GM10847 (cell line): ENCODE measurements around the gene LETMD1.

Experiments used
- POLR2A ChIP-seq: IDR thresholded peaks from 2 replicates; pipeline ENCODE4 v1.6.1; 2011; ENCODE audit not compliant: insufficient read length; ENCODE audit errors: extremely low read depth

LETMD1 gene

GRCh38 chr12:51020448-51021182 lies 27.5 kb upstream of the LETMD1 start:
- no peak for TF ChIP-seq POLR2A

GRCh38 chr12:51021694-51022093 lies 26.4 kb upstream of the LETMD1 start:
- TF ChIP-seq POLR2A, result no peak

DNA sequence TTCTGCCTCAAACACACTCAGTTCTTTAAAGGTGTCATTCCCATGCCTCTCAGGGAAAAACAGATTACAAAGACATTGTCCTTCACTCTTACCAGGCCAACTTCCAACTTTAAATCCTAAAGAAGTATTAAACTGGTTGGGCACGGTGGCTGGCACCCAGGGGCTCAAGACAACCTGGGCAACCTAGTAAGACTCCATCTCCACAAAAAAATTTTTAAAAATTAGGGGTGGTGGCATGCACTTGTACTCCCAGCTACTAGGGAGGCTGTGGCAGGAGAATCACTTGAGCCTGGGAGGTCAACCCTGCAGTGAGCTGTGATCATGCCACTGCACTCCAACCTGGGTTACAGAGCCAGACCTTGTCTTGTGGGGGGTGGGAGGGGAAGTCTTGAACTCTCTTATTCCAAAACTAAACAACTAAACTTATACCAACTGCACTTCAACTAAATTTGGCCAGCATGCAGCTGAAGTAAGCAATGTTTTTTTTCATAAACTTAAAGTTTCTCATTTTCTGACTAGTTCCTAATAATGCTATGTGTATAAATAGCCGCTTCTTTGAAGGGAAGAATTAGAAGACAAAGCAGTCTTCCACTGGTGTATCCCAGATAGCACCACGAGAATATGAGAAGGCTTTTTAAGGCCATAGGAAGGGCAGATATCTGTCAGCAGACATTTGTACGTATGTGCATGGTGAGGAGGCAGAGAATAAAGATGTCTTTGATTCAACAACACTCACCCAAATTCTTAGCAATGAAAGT lies 24.3 kb upstream of the LETMD1 start:
- no peak for TF ChIP-seq POLR2A

- TF ChIP-seq POLR2A, result no peak
Observed at GRCh38 chr12:51025338-51025835, 22.7 kb upstream of the LETMD1 start.

DNA sequence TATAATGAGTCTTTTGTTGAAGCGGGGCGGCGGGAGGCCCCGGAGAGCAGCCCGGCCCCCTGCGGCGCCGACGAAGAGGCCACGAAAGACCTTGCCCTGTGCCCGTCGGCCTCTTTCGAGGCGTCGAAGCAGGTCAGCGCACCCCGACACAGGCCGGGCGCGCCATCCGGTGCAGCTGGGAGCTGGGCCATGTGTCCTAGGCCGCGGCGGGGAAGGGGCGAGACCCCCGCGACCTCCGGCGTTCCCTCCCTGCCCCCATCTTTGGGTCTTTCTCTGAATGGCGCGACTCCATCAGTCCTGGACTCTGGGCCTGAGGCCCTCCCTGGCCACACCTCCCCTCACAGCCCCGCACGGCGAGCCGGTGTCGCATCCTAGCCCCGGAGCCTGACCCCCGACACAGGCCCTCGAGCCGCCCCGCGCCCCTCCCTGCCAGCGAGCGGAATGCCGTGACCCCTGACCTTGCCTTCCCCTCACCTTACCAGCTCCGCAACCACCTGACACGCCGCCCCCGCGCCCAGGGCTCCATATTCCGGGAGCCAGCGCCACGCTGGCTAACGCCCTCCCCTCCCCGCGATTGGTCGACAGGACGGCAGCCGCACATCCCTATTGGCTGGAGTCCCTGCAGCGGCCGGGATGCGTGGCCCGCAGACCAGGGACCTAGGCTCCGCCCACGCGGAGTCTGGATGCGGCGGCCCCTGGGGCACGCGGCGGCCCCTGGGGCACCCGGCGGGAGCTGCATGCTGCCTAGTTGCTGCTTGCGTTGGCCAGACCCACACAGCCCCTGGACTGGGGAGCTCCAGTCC lies 22.1 kb upstream of the LETMD1 start, which contains the start of gene SLC11A2:
Gene SLC11A2 (minus strand): TSS at position 549 of the 803 bp plus-strand sequence. CDS start 15,656 bp downstream, outside the sequence.
- peak; percentile 73 for TF ChIP-seq POLR2A

DNA sequence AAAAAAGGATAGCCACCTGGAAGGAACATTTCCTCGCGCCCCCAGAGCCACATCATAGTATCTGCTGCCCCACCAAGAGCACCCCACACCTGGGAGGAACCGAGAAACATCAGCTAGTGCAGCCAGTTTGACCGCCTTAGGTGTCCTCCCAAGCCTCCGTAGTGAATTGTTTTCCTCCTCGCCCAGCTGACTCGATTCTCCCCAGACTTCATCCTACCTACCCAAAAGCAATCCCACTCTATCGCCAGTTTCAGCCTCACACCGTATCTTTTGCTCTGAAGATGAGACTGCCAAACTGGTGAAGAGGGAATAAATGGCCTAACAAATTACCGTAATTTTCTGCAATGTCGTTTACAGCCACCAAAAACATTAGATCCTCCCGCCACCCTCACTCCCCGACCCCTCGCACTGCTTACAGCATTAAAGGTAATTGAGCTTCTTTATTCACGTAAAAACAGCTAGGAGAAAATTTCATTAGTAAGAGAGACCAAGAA lies 20.7 kb upstream of the LETMD1 start:
- no peak for TF ChIP-seq POLR2A

GRCh38 chr12:51028126-51028812 lies 19.9 kb upstream of the LETMD1 start:
- no peak for TF ChIP-seq POLR2A

DNA sequence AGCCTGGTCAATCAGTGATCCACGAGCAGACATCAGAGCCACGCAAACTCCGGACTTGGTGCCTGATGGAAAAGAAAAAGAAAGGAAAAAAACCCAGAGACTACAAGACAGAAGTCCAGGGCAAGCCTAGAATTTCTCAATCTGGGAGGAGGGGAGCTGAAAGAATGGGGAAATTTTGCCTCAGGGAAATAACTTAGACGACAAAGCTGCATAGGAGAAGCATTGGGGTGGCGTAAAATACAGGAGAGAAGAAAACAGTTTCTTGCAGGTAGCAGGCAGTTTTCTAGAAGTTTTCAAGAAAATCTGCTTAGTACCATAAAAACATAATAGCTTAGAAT lies 19.3 kb upstream of the LETMD1 start:
- no peak for TF ChIP-seq POLR2A

GRCh38 chr12:51033048-51033447 lies 15.1 kb upstream of the LETMD1 start:
- no peak for TF ChIP-seq POLR2A

DNA sequence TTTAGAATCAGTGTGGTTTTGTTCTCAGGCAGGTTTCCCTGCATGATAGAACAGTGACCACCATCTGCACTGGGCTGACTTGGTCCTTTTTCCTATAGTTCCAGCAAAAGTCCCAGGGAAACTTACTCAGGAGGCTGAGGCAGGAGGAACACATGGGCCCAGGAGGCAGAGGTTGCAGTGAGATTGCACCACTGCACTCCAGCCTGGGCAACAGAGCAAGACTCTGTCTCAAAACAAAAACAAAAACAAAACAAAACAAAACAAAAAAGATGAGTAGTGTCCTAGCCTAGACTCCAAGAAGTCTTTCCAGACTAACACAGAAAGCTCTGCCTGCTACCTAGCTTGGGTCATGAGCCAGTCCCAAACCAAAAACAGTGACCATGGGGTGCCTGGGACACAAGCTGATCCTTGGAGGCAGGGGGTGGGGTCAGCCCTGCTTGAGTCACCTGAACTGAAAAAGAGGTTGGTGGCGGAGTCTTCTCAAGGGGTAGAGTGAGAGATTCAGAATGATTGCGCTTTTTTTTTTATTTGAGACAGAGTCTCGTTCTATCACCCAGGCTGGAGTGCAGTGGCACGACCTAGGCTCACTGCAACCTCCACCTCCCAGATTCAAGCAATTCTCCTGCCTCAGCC lies 14.6 kb upstream of the LETMD1 start:
- no peak for TF ChIP-seq POLR2A

- TF ChIP-seq POLR2A, result no peak
Observed at GRCh38 chr12:51036279-51036678, 11.8 kb upstream of the LETMD1 start.

- TF ChIP-seq POLR2A, result no peak
Observed at GRCh38 chr12:51048661-51049251, 629 bp downstream of the LETMD1 start.

DNA sequence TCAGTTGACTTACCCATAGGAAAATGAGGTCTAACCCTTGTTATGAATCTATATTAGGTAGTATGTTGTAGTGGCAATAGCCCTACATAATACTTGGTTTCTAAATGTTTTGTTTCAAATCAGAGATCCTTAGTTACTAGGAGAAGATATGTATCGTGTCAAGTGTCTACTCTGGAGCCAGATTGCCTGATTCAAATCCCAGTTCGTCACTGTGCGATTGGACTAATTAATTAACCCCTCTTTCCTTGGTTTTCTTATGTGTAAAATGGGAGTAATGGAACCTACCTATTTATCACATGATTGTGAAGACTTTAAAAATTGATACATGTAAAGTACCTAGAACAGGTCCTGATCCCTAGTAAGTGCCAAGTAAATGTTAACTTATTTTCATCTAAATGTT lies 1.4 kb downstream of the LETMD1 start:
- no peak for TF ChIP-seq POLR2A

- no peak for TF ChIP-seq POLR2A
Observed at GRCh38 chr12:51051787-51052186, 3.7 kb downstream of the LETMD1 start.

- TF ChIP-seq POLR2A, result no peak
Observed at GRCh38 chr12:51055060-51055459, 6.9 kb downstream of the LETMD1 start.
